AG04449 (cell line): ENCODE measurements around the gene CSRP3.

Experiments
- CTCF ChIA-PET: fragments of 350-600 bp; formaldehyde crosslinking; extraction: SDS; loops from one replicate; lab custom pipeline; 2021; ENCODE audit warnings: antibody characterized with exemption; lab: Yijun Ruan, JAX
- POLR2A ChIA-PET: fragments of 400-600, 350-600 bp; formaldehyde crosslinking; extraction: SDS; loops from one replicate; lab custom pipeline; 2020; ENCODE audit warnings: antibody characterized with exemption, inconsistent platforms; lab: Yijun Ruan, JAX
- DNase-seq: peaks from one replicate; pipeline ENCODE4 v3.0.0-alpha.2; 2010; ENCODE audit warnings: low read depth, low spot score
- H3K4me3 ChIP-seq: 2 replicates; pipeline ENCODE4 v1.5.1; 2011; ENCODE audit warnings: low read depth, mild to moderate bottlenecking, control low read depth, low read length
- CTCF ChIP-seq: IDR thresholded peaks from one replicate; pipeline ENCODE4 v1.5.1; 2011; ENCODE audit warnings: mild to moderate bottlenecking, moderate library complexity, low read length, control low read depth, inconsistent platforms; ENCODE audit not compliant: insufficient read depth; ENCODE audit errors: missing control alignments

CSRP3 gene

GRCh38 chr11:19243613-19244012 is 41.8 kb upstream of the CSRP3 start:
- no peak overlapping the region for H3K4me3 ChIP-seq
- CTCF ChIA-PET = interaction anchor here (1.1 kb wide), 1 partner anchor 16 kb away, joined by 6 read pairs; no protein-coding TSS in a partner anchor
- no peak for DNase-seq
- POLR2A ChIA-PET = no interaction called here
- no peak for TF ChIP-seq CTCF

- no peak overlapping the region for H3K4me3 ChIP-seq
- DNase-seq = no peak
- TF ChIP-seq CTCF = no peak
- CTCF ChIA-PET = interaction anchor here (1.1 kb wide), 1 partner anchor 16 kb away, joined by 6 read pairs; no protein-coding TSS in a partner anchor
- POLR2A ChIA-PET = no interaction called here
Measured at GRCh38 chr11:19243143-19243542, 41.4 kb upstream of the CSRP3 start.

GRCh38 chr11:19242179-19242932 is 40.6 kb upstream of the CSRP3 start:
- TF ChIP-seq CTCF = no peak
- H3K4me3 ChIP-seq = peak overlapping the region; percentile 84
- no peak for DNase-seq
- CTCF ChIA-PET = interaction anchor here (1.1 to 1.2 kb wide), 2 partner anchors 14 to 17 kb away, joined by 3 to 6 read pairs; no protein-coding TSS in a partner anchor
- POLR2A ChIA-PET = no interaction called here

GRCh38 chr11:19241260-19242178 is 39.7 kb upstream of the CSRP3 start:
- no peak for TF ChIP-seq CTCF
- ChIA-PET CTCF (interaction anchor here (1.1 to 1.5 kb wide), 3 partner anchors 15 to 170 kb away, joined by 3 to 4 read pairs (median 3); no protein-coding TSS in a partner anchor), POLR2A (no interaction called here)
- DNase-seq = no peak
- H3K4me3 ChIP-seq = peak overlapping the region; percentile 84

GRCh38 chr11:19240420-19241259 is 38.9 kb upstream of the CSRP3 start, which contains the start of gene E2F8:
Gene E2F8, minus strand, starts transcription at chr11:19240945. Its CDS starts 824 bp downstream, at chr11:19240121.
- no peak for TF ChIP-seq CTCF
- H3K4me3 ChIP-seq = peak within 1 kb of the TSS; percentile 84
- ChIA-PET CTCF (interaction anchor here (1.1 to 1.5 kb wide), 4 partner anchors 16 to 314 kb away, joined by 3 to 4 read pairs (median 4); no protein-coding TSS in a partner anchor), POLR2A (no interaction called here)
- peak; percentile 23 for DNase-seq
